B cell (primary cell): ENCODE measurements around the gene LRP1-AS. TPM values are rescaled to one million over a fixed set of nuclear protein-coding genes. Genes with fewer than 3 reads are reported as not detected.

ENCODE experiments used
- ATAC-seq: fragments of 200-7000 bp; cut with Tn5 transposase; one replicate; pipeline ENCODE4 v1.10.0; 2021; ENCODE audit warnings: low read depth, mild to moderate bottlenecking, moderate number of reproducible peaks, moderate library complexity
- CTCF ChIA-PET: fragments of 350-600 bp; sonication (Branson Sonifier 250); formaldehyde crosslinking; loops from one replicate; lab custom pipeline; 2021; ENCODE audit warnings: antibody characterized with exemption, inconsistent platforms; lab: Charles Lee
- POLR2A ChIA-PET: fragments of 350-600 bp; sonication (Branson Sonifier 250); formaldehyde crosslinking; loops from one replicate; lab custom pipeline; 2021; ENCODE audit warnings: antibody characterized with exemption; lab: Charles Lee
- DNase-seq: peaks from one replicate; pipeline ENCODE4 v3.0.0; 2013
- H2AFZ ChIP-seq: 2 replicates; pipeline ENCODE4 v1.6.1; 2012; ENCODE audit warnings: mild to moderate bottlenecking, low read depth, low read length; ENCODE audit not compliant: insufficient read depth, poor library complexity, severe bottlenecking
- H3K27ac ChIP-seq, 2 donors: 1 replicate in 1 of 2; 2 replicates in 1 of 2; pipeline ENCODE4 v1.5.1; 2012 to 2013; ENCODE audit warnings: low read length in 2 of 2, mild to moderate bottlenecking in 2 of 2, moderate library complexity in 1 of 2
- H3K27me3 ChIP-seq, 4 experiments: fragments of 200-600 bp in 1 of 4; sonication (generic) in 1 of 4; replicated peaks in 1 of 4; 1 replicate in 2 of 4; 2 replicates in 2 of 4; pipeline versions ENCODE4 v1.6.1 to v1.7.0; 2013 to 2016; ENCODE audit warnings: low read length in 3 of 4, mild to moderate bottlenecking in 2 of 4, mixed read lengths in 1 of 4, moderate library complexity in 1 of 4; ENCODE audit not compliant: insufficient read depth in 4 of 4, control insufficient read depth in 3 of 4; ENCODE audit errors: control extremely low read depth in 1 of 4
- H3K36me3 ChIP-seq, 2 experiments: replicated peaks in 1 of 2; 1 replicate in 1 of 2; 2 replicates in 1 of 2; pipeline versions ENCODE4 v1.6.1 to v1.7.1; 2013; ENCODE audit warnings: low read length in 1 of 2; ENCODE audit not compliant: insufficient read depth in 2 of 2, control insufficient read depth in 1 of 2; ENCODE audit errors: control extremely low read depth in 1 of 2, extremely low read depth in 1 of 2
- H3K4me1 ChIP-seq, 2 donors: fragments of 200-600 bp in 1 of 2; sonication (generic) in 1 of 2; 1 replicate in 1 of 2; 2 replicates in 1 of 2; pipeline versions ENCODE4 v1.5.1 to v1.6.1; 2013 to 2017; ENCODE audit warnings: low read length in 2 of 2; ENCODE audit not compliant: control insufficient read depth in 2 of 2, insufficient read depth in 2 of 2
- H3K4me2 ChIP-seq: replicated peaks from 2 replicates; pipeline ENCODE3; 2012; ENCODE audit warnings: mild to moderate bottlenecking, low read depth, low read length; ENCODE audit not compliant: poor library complexity, severe bottlenecking
- H3K4me3 ChIP-seq, 5 experiments: fragments of 200-600 bp in 1 of 5; sonication (generic) in 1 of 5; 1 replicate in 3 of 5; 2 replicates in 2 of 5; pipeline versions ENCODE4 v1.5.1 to v1.7.0; 2011 to 2016; ENCODE audit warnings: low read length in 4 of 5, mild to moderate bottlenecking in 4 of 5, low read depth in 2 of 5, control low read depth in 1 of 5, moderate library complexity in 1 of 5; ENCODE audit not compliant: insufficient read depth in 1 of 5; ENCODE audit errors: control extremely low read depth in 1 of 5, extremely low read depth in 1 of 5
- H3K79me2 ChIP-seq: fragments of 200-600 bp; sonication (generic); one replicate; pipeline ENCODE4 v1.6.0; 2016; ENCODE audit warnings: low read length; ENCODE audit not compliant: control insufficient read depth, insufficient read depth
- H3K9ac ChIP-seq: fragments of 200-600 bp; sonication (generic); 2 replicates; pipeline ENCODE4 v1.6.1; 2017; ENCODE audit warnings: mild to moderate bottlenecking, low read length, moderate library complexity
- H3K9me3 ChIP-seq, 3 donors: one replicate each; pipeline versions ENCODE4 v1.6.1 to v1.7.1; 2013; ENCODE audit warnings: low read length in 2 of 3; ENCODE audit not compliant: control insufficient read depth in 2 of 3, insufficient read depth in 1 of 3; ENCODE audit errors: control extremely low read depth in 1 of 3
- H4K20me1 ChIP-seq: 2 replicates; pipeline ENCODE4 v1.6.0; 2012; ENCODE audit warnings: mild to moderate bottlenecking, low read length; ENCODE audit not compliant: insufficient read depth, control insufficient read depth, poor library complexity, severe bottlenecking
- H3K27ac Mint-ChIP-seq: one replicate; pipeline ENCODE4 v1.8.0; 2021; ENCODE audit warnings: mixed read lengths
- H3K27me3 Mint-ChIP-seq: one replicate; pipeline ENCODE4 v1.8.0; 2021; ENCODE audit warnings: mixed read lengths
- H3K4me1 Mint-ChIP-seq: one replicate; pipeline ENCODE4 v1.8.0; 2021; ENCODE audit warnings: mixed read lengths
- H3K4me3 Mint-ChIP-seq: one replicate; pipeline ENCODE4 v1.8.0; 2021; ENCODE audit warnings: mixed read lengths
- H3K9me3 Mint-ChIP-seq: one replicate; pipeline ENCODE4 v1.8.0; 2022; ENCODE audit warnings: mixed read lengths; ENCODE audit not compliant: insufficient read depth
- CTCF ChIP-seq: fragments of 200-600 bp; IDR thresholded peaks from one replicate; pipeline ENCODE4 v1.8.0; 2022; ENCODE audit warnings: antibody characterized with exemption, mild to moderate bottlenecking
- EZH2 ChIP-seq: IDR thresholded peaks from 2 replicates; pipeline ENCODE4 v1.6.1; 2012; ENCODE audit warnings: borderline replicate concordance, low read depth, mild to moderate bottlenecking, moderate library complexity, low read length; ENCODE audit not compliant: insufficient read depth, poor library complexity, severe bottlenecking
- WGBS: methylation state at CpG from one replicate; pipeline ENCODE4 v1.1.5; 2013; ENCODE audit warnings: missing lambda C conversion rate; ENCODE audit not compliant: insufficient coverage; 5-methylcytosine and 5-hydroxymethylcytosine counted together
- intact Hi-C: fragments of 100-400 bp; cut with micrococcal nuclease; formaldehyde crosslinking; loops from one replicate; pipeline ENCODE4 v1.10.0; 2022
- polyA plus RNA-seq: library from polyadenylated mRNA; depleted of rRNA; stranded (reverse); fragments of >200 nt; gene quantifications from 2 replicates; pipeline ENCODE4 v1.2.3, GENCODE V29; 2012
- total RNA-seq, 2 donors: library from RNA; stranded (reverse); fragments of 120-200 nt in 1 of 2; gene quantifications; 1 replicate in 1 of 2; 2 replicates in 1 of 2; pipeline versions ENCODE4 v1.2.3 to v1.2.4, GENCODE V29; 2013 to 2022

LRP1-AS gene
- total and polyA plus RNA-seq, 2 donors (not counting 1 experiment from before 2014, with no cell fraction given) = not detected

- ChIA-PET POLR2A (interaction anchor here (0.6 to 5.0 kb wide), 14 partner anchors 10 to 982 kb away, joined by 3 to 139 read pairs (median 8); partner anchors contain the start of genes ESYT1, NAB2, NEMP1 and RNF41), CTCF (interaction anchor here (1.1 to 14.2 kb wide), 14 partner anchors 13 to 992 kb away, joined by 3 to 420 read pairs (median 18); partner anchors contain the start of genes HSD17B6, NAB2, NEMP1 and ZBTB39)
- Histone ChIP-seq H3K9me3 (no peaks in the 10 kb centered on the region), H3K4me1 (peaks cover 20 to 40% of the 10 kb centered on the region in 2 donors), H3K4me2 (peak overlapping the region; percentile 96), H3K9ac (peak overlapping the region; percentile 93), H3K4me3 (peak overlapping the region; percentile 87 to 100 (median 100)), H3K79me2 (peaks cover 75% of the 10 kb centered on the region), H2AFZ (peak overlapping the region; percentile 60), H3K27ac (peak overlapping the region; percentile 96 to 100), H4K20me1 (peaks cover 49% of the 10 kb centered on the region), H3K27me3 (no peaks in the 10 kb centered on the region), H3K36me3 (peaks cover 2 to 42% of the 10 kb centered on the region in 2 experiments)
- Mint-ChIP-seq H3K4me1 (peaks cover 43% of the 10 kb centered on the region), H3K27me3 (no peaks in the 10 kb centered on the region), H3K4me3 (peak overlapping the region; percentile 99), H3K27ac (peak overlapping the region; percentile 98), H3K9me3 (no peaks in the 10 kb centered on the region)
- DNase-seq = peak; percentile 91
- intact Hi-C loops = loop anchor here (1.0 to 5.0 kb wide), 4 partner anchors 23 to 347 kb away; partner anchors contain the start of genes GLI1, INHBE and NEMP1
- TF ChIP-seq CTCF (no peak), EZH2 (no peak)
- 6% methylated on average over 12 of the region's 28 CpGs for WGBS
- peak; percentile 52 for ATAC-seq
Observed at GRCh38 chr12:57110104-57111030, 37.1 kb downstream of the LRP1-AS start.
